Upper lobe of left lung (tissue), 6 donors: ENCODE results near the gene SYT12. TPM values are rescaled to one million over a fixed set of nuclear protein-coding genes. Genes with fewer than 3 reads are reported as not detected.

ENCODE experiments used
- ATAC-seq, 2 donors: fragments of 200-7000 bp; cut with Tn5 transposase; one replicate each; pipeline ENCODE4 v1.9.1; 2022; ENCODE audit warnings: mild to moderate bottlenecking in 2 of 2, moderate library complexity in 2 of 2; ENCODE audit not compliant: low FRiP score in 2 of 2
- DNase-seq, 2 donors: peaks; one replicate each; pipeline ENCODE4 v3.0.0-alpha.2; 2019 to 2020
- H3K27ac ChIP-seq, 4 donors: fragments of 200-600 bp; sonication (generic); one replicate each; pipeline ENCODE4 v1.5.1; 2016 to 2019
- H3K27me3 ChIP-seq, 4 donors: fragments of 200-600 bp; sonication (generic); one replicate each; pipeline ENCODE4 v1.5.1; 2017 to 2019
- H3K36me3 ChIP-seq, 4 donors: fragments of 200-600 bp; sonication (generic); one replicate each; pipeline ENCODE4 v1.5.1; 2016 to 2019
- H3K4me1 ChIP-seq, 4 donors: fragments of 200-600 bp; sonication (generic); one replicate each; pipeline ENCODE4 v1.5.1; 2018 to 2019
- H3K4me3 ChIP-seq, 4 donors: fragments of 200-600 bp; sonication (generic); one replicate each; pipeline ENCODE4 v1.5.1; 2017 to 2019; ENCODE audit warnings: mild to moderate bottlenecking in 2 of 4, moderate library complexity in 1 of 4
- H3K9me3 ChIP-seq, 4 donors: fragments of 200-600 bp; sonication (generic); one replicate each; pipeline ENCODE4 v1.5.1; 2018 to 2019
- EP300 ChIP-seq, 4 donors: sonication (generic); formaldehyde crosslinking; IDR thresholded peaks; one replicate each; pipeline ENCODE4 v1.5.1; 2017; ENCODE audit warnings: antibody characterized with exemption in 4 of 4, control low read depth in 2 of 4
- POLR2A ChIP-seq, 4 donors: fragments of 450-650 bp; IDR thresholded peaks; one replicate each; pipeline ENCODE4 v1.5.1; 2016 to 2017; ENCODE audit warnings: antibody characterized with exemption in 4 of 4, mild to moderate bottlenecking in 2 of 4
- POLR2AphosphoS5 ChIP-seq, 2 donors: sonication (generic); formaldehyde crosslinking; IDR thresholded peaks; one replicate each; pipeline ENCODE4 v1.5.1; 2017; ENCODE audit warnings: antibody characterized with exemption in 2 of 2
- WGBS, 2 donors: methylation state at CpG; one replicate each; pipeline ENCODE4 v1.1.5; 2017 to 2018; 5-methylcytosine and 5-hydroxymethylcytosine counted together
- total RNA-seq, 6 donors: library from RNA; depleted of rRNA in 4 of 6; stranded (reverse); fragments of >200 nt in 4 of 6; gene quantifications; one replicate each; pipeline versions ENCODE4 v1.1.0 to v1.2.1, GENCODE V29; 2016 to 2021
- TF ChIP-seq, protein P1 (sequence below), 6 experiments: fragments of 450-650 bp in 4 of 6; fragments of 200-600 bp in 2 of 6; sonication (generic) in 2 of 6; IDR thresholded peaks; one replicate each; pipeline ENCODE4 v1.5.1; 2016 to 2019; ENCODE audit warnings: antibody characterized with exemption in 6 of 6
- donor health status: DM: no; HTN: no; CAD: no; lungs with moderate emphysema.
- donor health status: DM: no; HTN: yes; CAD: no; lungs with severe emphysema.

The SYT12 gene
- total RNA-seq, 6 donors from 2014 or later, result 0.14 to 0.24 (median 0.15) TPM; not detected in 3

DNA sequence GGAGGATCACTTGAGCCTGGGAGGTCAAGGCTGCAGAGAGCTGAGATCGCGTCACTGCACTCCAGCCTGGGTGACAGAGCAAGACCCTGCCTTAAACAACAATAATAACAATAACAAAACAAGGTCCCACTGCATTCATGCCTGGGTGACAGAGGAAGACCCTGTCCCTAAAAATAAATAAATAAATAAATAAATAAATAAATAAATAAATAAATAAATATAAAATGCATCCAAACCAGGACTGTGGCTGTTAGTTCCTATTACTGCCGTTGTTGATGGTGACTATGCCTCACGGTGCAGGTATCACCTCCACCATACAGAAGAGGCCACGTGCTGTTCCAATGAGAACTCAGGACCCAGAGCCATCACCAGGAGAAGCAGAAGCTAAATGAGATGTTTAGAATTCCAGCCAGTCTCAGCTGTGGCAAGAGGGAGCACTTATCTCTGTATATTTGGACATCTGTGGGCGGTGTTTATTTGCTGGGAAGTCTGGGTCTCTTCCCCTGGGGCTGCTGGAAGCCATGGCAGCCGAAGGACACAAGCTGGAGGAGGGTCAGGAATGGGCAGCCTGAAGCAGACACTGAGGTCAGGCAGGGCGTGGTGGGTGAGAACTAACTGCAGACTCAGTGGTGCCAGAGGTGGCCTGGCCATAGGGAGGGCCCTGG lies 26.2 kb upstream of the SYT12 start:
- ATAC-seq, result peak; percentile 19 to 58
- DNase-seq, result no peak
- WGBS, 2 donors, result 58 to 71% methylated on average over 8 of the region's 8 CpGs

GRCh38 chr11:66999555-66999954 lies 23.4 kb upstream of the SYT12 start:
- H3K27ac ChIP-seq, result no peak overlapping the region
- H3K9me3 ChIP-seq, result no peaks in the 10 kb centered on the region
- no peak for ATAC-seq
- 87 to 88% methylated on average over 7 of the region's 7 CpGs for WGBS, 2 donors
- H3K4me1 ChIP-seq, result no peaks in the 10 kb centered on the region
- no peaks in the 10 kb centered on the region for H3K27me3 ChIP-seq
- H3K4me3 ChIP-seq, result no peak overlapping the region
- no peaks in the 10 kb centered on the region for H3K36me3 ChIP-seq
- DNase-seq, result no peak
- no peak for TF ChIP-seq EP300 (IDR thresholded peaks at IDR 0.05)
- TF ChIP-seq, protein P1, sequence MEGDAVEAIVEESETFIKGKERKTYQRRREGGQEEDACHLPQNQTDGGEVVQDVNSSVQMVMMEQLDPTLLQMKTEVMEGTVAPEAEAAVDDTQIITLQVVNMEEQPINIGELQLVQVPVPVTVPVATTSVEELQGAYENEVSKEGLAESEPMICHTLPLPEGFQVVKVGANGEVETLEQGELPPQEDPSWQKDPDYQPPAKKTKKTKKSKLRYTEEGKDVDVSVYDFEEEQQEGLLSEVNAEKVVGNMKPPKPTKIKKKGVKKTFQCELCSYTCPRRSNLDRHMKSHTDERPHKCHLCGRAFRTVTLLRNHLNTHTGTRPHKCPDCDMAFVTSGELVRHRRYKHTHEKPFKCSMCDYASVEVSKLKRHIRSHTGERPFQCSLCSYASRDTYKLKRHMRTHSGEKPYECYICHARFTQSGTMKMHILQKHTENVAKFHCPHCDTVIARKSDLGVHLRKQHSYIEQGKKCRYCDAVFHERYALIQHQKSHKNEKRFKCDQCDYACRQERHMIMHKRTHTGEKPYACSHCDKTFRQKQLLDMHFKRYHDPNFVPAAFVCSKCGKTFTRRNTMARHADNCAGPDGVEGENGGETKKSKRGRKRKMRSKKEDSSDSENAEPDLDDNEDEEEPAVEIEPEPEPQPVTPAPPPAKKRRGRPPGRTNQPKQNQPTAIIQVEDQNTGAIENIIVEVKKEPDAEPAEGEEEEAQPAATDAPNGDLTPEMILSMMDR (IDR thresholded peaks at IDR 0.05), result no peak
- no peak for TF ChIP-seq POLR2AphosphoS5 (IDR thresholded peaks at IDR 0.05)
- TF ChIP-seq POLR2A (IDR thresholded peaks at IDR 0.05), result no peak

More for the DNA sequence above, 26.2 kb upstream of the SYT12 start:
- Histone ChIP-seq H3K36me3 (no peaks in the 10 kb centered on the region), H3K9me3 (no peaks in the 10 kb centered on the region), H3K4me3 (no peak overlapping the region), H3K27me3 (no peaks in the 10 kb centered on the region), H3K4me1 (no peaks in the 10 kb centered on the region), H3K27ac (no peak overlapping the region)
- TF ChIP-seq EP300 (IDR thresholded peaks at IDR 0.05) (no peak), POLR2AphosphoS5 (IDR thresholded peaks at IDR 0.05) (no peak), POLR2A (IDR thresholded peaks at IDR 0.05) (no peak)
- TF ChIP-seq, protein P1 (IDR thresholded peaks at IDR 0.05), result no peak

DNA sequence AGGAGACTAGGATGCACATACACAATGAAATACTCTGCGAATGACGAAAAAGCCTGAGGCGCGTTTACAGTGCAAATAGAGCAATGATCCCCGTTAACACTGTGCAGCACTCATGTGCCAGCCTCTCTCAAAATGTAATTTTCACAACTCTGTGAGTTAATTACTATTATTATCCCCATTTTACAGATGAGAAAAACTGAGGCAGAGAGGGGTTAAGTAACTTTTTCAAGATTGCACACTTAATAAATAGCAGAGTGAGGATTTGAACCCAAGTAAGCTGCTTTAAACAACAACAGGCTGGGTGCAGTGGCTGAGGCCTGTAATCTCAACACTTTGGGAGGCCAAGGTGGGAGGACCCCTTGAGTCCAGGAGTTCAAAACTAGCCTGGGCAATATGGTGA lies 21.6 kb upstream of the SYT12 start:
- no peak for DNase-seq
- WGBS, 2 donors, result 95 to 97% methylated on average over 5 of the region's 5 CpGs
- TF ChIP-seq POLR2A (IDR thresholded peaks at IDR 0.05), result no peak
- no peak for TF ChIP-seq POLR2AphosphoS5 (IDR thresholded peaks at IDR 0.05)
- TF ChIP-seq, protein P1 (IDR thresholded peaks at IDR 0.05), result no peak
- TF ChIP-seq EP300 (IDR thresholded peaks at IDR 0.05), result no peak

GRCh38 chr11:67002297-67002913 lies 20.5 kb upstream of the SYT12 start:
- DNase-seq (no peak), ATAC-seq (no peak)
- no peak overlapping the region for H3K4me3 ChIP-seq
- H3K27me3 ChIP-seq, result no peaks in the 10 kb centered on the region
- H3K36me3 ChIP-seq, result no peaks in the 10 kb centered on the region
- no peaks in the 10 kb centered on the region for H3K4me1 ChIP-seq
- TF ChIP-seq POLR2A (IDR thresholded peaks at IDR 0.05), result no peak
- TF ChIP-seq, protein P1 (IDR thresholded peaks at IDR 0.05), result no peak
- no peak for TF ChIP-seq EP300 (IDR thresholded peaks at IDR 0.05)
- TF ChIP-seq POLR2AphosphoS5 (IDR thresholded peaks at IDR 0.05), result no peak
- no peak overlapping the region for H3K27ac ChIP-seq
- H3K9me3 ChIP-seq, result no peaks in the 10 kb centered on the region
- WGBS, 2 donors, result 65 to 69% methylated on average over 8 of the region's 8 CpGs

More for the DNA sequence above, 21.6 kb upstream of the SYT12 start:
- no peaks in the 10 kb centered on the region for H3K4me1 ChIP-seq
- H3K4me3 ChIP-seq, result no peak overlapping the region
- H3K27ac ChIP-seq, result no peak overlapping the region
- no peaks in the 10 kb centered on the region for H3K36me3 ChIP-seq
- no peaks in the 10 kb centered on the region for H3K9me3 ChIP-seq
- no peaks in the 10 kb centered on the region for H3K27me3 ChIP-seq
- no peak for ATAC-seq
